GM18526 (cell line): ENCODE results near the gene PTGR3.

Experiments
- POLR2A ChIP-seq: IDR thresholded peaks from 3 replicates; pipeline ENCODE4 v1.6.1; 2011; ENCODE audit not compliant: insufficient read length; ENCODE audit errors: extremely low read depth

The PTGR3 gene

DNA sequence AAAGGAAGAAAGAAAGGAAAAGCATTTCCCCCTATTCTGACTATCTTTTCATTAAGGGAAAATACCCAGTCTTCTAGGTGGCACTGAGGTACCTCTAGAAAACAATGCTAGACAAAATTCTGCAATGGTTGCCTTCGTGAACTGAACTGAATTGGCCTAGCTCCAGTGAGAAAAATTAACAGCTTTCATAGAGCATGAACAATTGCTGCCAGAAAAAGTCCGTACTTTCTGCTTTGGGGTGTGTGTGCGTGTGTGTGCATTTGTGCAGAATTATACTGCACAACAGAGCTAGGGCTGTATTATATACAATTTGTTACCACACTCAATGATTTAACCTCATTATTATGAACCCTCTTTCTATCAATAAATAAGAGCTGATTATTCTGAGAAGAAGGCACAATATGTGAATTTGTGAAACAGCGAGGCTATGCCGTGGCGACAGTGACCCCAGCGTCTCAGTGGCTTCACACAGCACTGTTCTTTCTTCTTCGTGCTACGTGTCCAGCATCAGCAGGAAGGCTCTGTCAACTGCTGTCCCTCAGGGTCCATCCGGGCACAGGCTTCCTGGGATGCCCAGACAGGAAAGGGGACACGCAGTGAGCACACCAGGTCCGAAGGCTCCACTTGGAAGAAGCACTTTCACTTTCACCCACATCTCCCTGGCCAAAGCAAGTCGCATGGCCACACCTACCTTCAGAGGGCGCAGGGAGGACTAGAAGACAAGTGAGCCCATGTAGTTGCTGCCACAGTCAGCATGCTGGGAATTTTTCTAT, 47.5 kb downstream of the PTGR3 start:
- TF ChIP-seq POLR2A = no peak

DNA sequence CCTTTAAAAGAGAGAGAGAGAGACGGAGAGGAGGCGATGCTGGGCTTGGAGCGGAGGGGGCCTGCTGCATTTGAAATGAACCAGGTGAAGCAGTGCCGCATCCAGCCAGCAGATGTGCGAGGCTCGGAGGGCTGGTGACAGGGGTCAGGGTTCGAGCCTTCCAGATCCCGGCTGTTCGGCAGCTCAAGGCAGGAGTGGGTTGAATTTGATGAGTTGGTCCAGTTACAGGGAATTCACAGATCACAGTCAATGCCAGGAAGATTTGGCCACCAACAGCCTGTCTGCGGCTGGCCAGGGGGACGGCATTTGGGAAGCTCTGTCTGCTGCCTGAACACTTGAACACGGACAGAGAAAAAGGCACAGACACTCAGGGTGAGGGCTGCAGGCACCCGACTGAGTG, 48.6 kb downstream of the PTGR3 start:
- TF ChIP-seq POLR2A = no peak

DNA sequence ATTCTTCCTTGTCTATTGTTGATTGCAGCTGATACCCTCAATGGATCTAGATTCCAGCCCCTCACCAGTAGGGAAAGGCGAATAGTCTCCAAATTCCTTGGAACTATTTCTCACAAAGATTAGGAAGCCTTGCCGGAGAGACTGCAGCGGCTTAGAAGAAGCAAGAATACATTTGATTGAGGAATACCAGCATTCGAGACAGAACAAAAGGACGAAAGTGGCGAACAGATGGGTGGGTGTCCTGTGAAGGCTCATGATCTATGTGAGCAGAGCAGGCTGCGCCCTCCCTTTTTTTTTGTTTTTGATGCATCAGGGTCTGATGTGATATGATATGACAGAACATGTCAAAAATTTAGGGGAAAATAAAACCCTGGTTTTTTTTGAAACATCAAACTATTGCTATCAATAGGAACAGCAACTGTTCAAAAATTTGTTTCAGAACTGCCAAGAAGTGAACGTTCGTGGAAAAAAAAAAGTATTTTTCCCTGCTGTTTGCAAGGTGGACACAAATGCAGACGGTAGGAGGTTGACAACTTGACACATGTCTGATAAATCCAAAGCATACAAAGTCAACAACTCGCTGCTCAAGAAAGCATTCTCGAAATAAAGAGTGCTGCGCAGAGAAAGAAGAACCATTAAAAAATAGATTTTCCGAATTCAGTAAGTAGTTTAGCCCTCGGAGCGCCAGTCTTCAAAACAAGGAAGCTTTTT, 49.1 kb downstream of the PTGR3 start:
- TF ChIP-seq POLR2A = no peak

DNA sequence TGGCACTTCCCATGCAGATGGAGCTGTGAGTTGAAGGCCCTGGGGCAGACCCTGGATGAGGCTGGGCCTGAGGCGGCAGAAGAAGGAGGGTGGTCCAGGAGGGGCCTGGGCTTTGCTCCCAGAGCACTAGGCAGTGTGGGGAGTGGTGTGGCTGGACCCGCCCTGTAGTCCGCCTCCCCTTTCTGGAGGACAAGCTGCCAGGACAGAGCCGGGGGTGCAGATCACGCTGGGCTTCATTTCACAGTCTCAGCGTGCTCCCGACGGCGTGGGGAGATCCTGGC, 49.8 kb downstream of the PTGR3 start:
- TF ChIP-seq POLR2A = no peak
